Stimulated activated CD4-positive, alpha-beta T cell treated with anti-CD3 and anti-CD28 coated beads, Interleukin-12 subunit alpha, Interleukin-12 subunit beta, amount 100 ng/mL, for 24 hours (primary cell): ENCODE measurements around the gene ADGRG3.
"Not testable (repeated sequence)": the region's sequence is repeated elsewhere in the genome, so short reads cannot be mapped to it uniquely, and the experiment has no call there.

Experiments used
- DNase-seq, 2 experiments: peaks; one replicate each; pipeline ENCODE4 v3.0.0-alpha.2; 2020; ENCODE audit warnings: low read depth in 2 of 2

Gene ADGRG3

GRCh38 chr16:57663917-57664661, 4.0 kb upstream of the ADGRG3 start:
- no peak for DNase-seq

- no peak for DNase-seq
Observed at GRCh38 chr16:57664662-57665025, 3.5 kb upstream of the ADGRG3 start.

- DNase-seq, result no peak
Observed at GRCh38 chr16:57665541-57665940, 2.6 kb upstream of the ADGRG3 start.

- DNase-seq, result no peak
Observed at GRCh38 chr16:57666353-57667047, 1.6 kb upstream of the ADGRG3 start.

GRCh38 chr16:57667048-57667525, 1.0 kb upstream of the ADGRG3 start:
- DNase-seq, result no peak

GRCh38 chr16:57667526-57668262, 412 bp upstream of the ADGRG3 start:
- DNase-seq, result no peak

- no peak for DNase-seq
Observed at GRCh38 chr16:57668630-57669475, 747 bp downstream of the ADGRG3 start.

GRCh38 chr16:57669476-57670162, 1.5 kb downstream of the ADGRG3 start:
- no peak for DNase-seq

- DNase-seq, result no peak
Observed at GRCh38 chr16:57670196-57670595, 2.1 kb downstream of the ADGRG3 start.

- not testable (repeated sequence) for DNase-seq
Observed at GRCh38 chr16:57671451-57671850, 3.3 kb downstream of the ADGRG3 start.

GRCh38 chr16:57672416-57672815, 4.3 kb downstream of the ADGRG3 start:
- no peak for DNase-seq

- DNase-seq, result no peak
Observed at GRCh38 chr16:57672824-57673223, 4.7 kb downstream of the ADGRG3 start.

GRCh38 chr16:57675741-57676551, 7.8 kb downstream of the ADGRG3 start:
- no peak for DNase-seq

GRCh38 chr16:57676553-57677085, 8.5 kb downstream of the ADGRG3 start:
- DNase-seq, result no peak

- DNase-seq, result no peak
Observed at GRCh38 chr16:57677622-57678369, 9.7 kb downstream of the ADGRG3 start.

- DNase-seq, result no peak
Observed at GRCh38 chr16:57679016-57679415, 10.9 kb downstream of the ADGRG3 start.

GRCh38 chr16:57679767-57680482, 11.8 kb downstream of the ADGRG3 start:
- DNase-seq, result no peak

GRCh38 chr16:57680842-57681375, 12.8 kb downstream of the ADGRG3 start:
- no peak for DNase-seq
